Activated CD4-positive, alpha-beta T cell treated with anti-CD3 and anti-CD28 coated beads, Interleukin-2, amount 50 U/mL, for 48 hours (primary cell): ENCODE results near the gene RTN4R.
"Not testable (repeated sequence)": the region's sequence is repeated elsewhere in the genome, so short reads cannot be mapped to it uniquely, and the experiment has no call there.

Experiments used
- DNase-seq, 2 experiments: peaks; one replicate each; pipeline ENCODE4 v3.0.0-alpha.2; 2020

The RTN4R gene

DNA sequence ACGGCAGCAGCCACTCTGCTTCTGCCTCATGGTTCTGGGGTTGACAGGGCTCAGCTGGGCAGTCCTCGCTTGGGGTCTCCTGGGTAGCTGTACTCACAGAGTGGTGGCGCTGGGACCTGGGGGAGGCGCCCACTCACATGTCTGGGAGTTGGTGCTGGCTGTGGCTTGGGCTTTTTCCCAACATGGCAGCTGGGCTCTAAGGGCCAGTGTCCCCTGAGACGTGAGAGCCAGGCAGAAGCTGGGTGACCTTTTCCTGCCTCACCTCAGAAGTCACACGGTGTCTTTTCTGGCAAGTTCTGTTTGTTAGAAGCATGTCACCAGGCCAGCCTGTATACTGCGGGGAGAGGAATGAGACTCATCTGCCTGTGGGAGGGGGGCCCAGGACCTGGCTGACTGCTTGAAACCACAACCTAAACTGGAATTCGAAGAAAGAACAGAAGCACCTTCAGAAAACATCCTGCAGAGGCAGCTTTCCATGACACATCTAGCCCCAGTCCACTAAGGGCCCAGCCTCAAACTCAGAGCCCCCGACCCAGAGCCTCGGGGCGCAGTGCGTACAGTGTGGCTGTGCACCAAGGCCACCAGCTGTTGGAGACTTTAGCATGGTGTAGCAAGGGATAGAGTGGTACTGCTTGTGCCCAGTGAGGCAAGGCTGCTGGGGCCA is 37.2 kb upstream of the RTN4R start:
- not testable (repeated sequence) for DNase-seq

- no peak for DNase-seq
Observed at GRCh38 chr22:20304646-20305045, 36.5 kb upstream of the RTN4R start.

- not testable (repeated sequence) for DNase-seq
Observed at GRCh38 chr22:20303229-20303534, 35.1 kb upstream of the RTN4R start.

- DNase-seq, result no peak
Observed at GRCh38 chr22:20302438-20303228, 34.5 kb upstream of the RTN4R start.

DNA sequence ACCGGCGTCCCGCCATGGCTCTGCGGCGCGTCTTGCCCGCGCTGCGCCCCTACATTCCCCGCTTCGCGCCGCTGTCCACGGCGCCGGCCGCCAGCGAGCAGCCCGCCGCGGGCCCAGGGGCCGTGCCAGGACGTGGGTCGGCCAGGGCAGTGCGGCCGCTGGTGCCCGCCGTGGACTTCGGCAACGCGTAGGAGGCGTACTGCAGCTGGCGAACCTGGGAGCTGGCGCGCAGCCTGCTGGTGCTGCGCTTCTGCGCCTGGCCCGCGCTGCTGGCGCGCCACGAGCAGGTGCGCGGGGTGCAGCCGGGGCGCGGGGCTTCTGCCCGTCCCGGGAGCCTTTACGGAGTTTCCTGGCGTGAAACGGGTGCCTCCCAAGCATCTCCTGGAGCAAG is 31.6 kb upstream of the RTN4R start:
- DNase-seq, result no peak

- peak; percentile 94 to 96 for DNase-seq
Observed at GRCh38 chr22:20298803-20299745, 31.0 kb upstream of the RTN4R start.

GRCh38 chr22:20298110-20298802 is 30.1 kb upstream of the RTN4R start:
- DNase-seq, result no peak

DNA sequence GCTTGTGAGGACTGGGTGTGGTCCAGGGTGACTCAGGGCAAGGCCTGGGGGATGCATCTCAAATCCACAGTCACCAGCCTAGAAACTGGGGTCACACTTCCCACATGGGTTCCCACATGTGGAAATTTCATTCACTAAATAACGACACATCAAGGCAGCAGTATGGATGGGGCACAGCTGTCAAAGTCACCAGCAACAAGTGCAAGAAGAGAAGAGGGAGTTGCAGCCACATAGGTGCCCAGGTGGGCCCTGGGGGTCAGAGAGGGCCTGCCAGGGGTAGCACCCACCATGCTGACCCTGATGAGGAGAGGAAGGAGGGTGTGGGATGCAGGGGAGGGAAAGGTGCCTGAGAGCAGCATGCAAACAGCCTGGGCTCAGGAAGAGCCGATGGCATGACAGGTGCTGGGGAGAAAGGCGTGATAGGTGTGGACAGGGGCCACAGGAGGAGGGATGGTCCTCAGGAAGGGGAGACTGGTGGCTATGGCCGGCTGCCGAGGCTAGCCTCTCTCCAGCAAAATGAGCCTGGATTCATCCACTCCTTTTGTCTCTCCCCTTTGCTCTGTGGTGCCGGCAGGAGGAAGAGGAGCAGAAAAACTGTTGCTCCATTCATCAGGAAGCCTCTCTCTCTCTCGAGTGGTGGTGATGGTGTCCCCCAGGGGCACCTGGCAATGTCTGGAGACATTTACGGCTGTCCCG is 29.4 kb upstream of the RTN4R start:
- DNase-seq, result no peak

DNA sequence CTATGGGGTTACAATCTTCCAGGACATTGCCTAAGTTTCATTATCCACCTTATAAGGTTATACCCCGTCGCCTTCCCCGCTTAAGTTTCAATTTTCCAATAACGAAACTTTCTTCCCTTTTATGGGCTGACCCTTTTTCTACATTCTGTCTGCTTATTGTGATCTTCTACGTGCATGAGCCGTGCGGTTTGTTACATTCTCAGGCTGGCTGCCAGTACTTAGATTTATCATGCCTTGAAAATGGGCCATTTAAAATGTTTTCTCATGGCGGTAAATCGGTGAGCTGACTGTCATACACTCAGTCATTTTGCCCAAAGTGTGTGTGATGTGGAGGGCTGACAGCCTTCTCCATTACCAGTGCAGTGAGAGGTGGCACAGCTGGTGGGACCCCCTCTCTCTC is 28.5 kb upstream of the RTN4R start:
- no peak for DNase-seq

DNA sequence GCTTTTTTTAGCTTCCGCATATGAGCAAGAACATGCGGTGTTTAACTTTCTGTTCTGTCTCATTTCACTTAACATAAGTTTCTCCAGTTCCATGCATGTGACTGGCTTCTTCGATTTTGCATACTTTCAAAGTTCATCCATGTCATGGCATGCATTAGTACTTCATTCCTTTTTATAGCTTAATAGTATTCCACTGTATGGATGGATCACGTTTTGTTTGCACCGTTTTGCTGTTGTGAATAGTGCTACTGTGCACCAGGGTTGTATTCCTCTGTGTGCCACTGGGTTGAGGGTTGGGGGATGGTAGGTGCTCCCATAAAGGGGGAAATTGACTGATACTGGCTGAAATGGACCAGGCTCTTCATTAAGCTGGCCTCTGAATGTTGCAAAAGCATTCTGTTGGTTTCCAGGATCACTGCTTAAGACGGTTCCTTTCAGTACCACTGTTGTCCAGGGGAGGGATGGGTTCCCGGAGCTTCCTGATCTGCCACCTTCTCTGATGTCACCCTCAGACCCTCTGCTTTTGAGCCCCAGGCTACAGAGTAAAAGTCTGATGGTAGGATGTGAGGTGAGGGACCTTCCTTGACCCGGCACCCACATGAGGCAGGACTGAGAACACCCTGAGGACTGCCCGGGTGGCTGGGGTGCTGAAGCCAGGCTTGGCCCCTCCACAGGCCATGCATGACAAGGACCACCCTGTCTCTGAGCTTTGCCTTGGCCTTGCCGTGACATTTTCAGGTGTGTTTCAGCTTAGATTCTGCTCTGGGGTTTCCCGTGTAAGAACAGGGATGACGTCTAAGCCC is 27.3 kb upstream of the RTN4R start:
- DNase-seq, result no peak

- no peak for DNase-seq
Observed at GRCh38 chr22:20292673-20293232, 24.6 kb upstream of the RTN4R start.

- no peak for DNase-seq
Observed at GRCh38 chr22:20292108-20292507, 24.0 kb upstream of the RTN4R start.

DNA sequence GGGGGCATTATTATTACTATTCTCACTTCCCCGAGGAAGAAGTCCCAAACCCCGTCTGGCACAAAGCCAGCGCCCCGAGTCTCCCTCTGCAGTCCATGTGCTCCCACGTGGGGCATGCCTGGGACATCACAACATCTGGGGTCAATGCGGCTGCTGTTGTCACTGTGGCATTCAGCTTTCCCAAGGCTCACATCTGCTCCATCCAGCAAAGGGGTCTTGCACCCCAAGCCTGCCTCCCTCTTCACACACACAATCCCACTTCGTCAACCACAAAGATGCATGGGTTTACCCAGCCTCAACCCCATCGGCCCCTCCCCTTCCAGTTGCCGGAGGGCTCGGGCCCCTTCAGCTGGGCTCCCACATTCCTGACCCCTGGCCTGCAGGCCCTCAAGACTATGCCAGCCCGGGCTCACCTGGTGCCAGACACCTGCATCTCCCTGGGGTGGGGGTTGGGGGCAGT is 23.5 kb upstream of the RTN4R start:
- no peak for DNase-seq

DNA sequence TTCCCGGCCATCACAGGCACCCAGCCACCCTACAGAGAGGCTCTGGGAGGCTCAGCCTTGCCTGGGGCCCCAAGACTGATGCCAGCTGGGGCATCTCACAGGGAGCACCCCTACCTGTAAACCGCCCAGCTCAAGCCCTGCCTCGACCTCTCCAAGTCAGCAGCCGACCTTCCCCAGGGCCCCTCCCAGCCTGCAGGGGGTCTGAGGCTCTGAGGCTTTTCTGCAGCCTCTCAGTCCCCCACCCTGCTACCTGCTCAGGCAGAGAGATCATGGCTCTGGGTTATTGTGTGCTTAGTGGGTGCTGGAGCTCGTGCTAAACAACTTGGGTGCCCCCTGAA is 23.1 kb upstream of the RTN4R start:
- DNase-seq, result no peak

DNA sequence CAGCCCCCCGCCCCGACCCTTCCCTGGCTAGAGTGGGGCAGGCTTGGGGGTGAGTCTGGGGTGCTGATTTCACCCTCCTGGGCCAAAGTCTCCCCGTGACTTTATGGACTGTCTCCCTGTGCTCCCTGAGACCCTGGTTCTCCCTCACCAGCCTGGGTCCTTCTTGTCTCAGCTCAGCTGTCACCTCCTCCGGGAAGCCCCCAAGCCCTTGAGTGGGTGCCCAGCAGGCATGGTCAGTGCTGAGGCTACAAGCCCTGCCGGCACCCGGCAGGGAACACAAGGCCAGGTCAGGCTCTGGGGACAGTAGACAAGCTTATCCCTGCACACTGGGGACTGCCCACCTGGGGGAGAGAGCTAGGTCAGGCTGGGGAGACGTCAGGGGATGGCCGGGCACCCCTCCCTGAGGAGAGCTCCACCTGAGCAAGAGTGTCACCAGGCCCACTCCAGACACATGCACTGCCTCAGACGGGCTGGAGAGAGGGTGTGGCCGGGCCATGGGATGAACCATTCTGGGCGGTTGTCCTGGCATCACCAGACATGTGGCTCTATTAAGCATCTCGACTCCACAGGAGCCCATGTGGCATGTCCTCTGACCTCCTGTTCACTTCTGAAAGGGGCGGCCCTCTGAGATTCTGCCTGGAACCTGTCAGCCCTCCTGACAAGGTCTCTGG is 22.6 kb upstream of the RTN4R start:
- no peak for DNase-seq

DNA sequence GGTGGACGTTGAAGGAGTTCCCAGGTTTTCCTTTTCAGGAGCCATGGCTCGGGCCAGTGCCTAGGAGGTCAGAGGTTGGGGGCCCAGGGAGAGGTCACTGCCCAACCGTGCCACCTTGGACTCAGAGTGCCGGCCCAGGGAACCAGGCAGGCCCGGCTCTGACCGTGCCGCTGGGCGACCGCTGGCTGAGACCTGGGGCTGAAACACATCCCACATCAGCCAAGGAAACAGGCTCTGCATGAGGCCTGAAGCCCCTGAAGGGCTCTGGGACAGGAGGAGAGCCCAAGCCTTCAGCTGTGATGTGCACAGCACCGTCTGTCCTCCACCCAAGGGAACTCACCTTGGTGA is 21.9 kb upstream of the RTN4R start:
- DNase-seq, result no peak

DNA sequence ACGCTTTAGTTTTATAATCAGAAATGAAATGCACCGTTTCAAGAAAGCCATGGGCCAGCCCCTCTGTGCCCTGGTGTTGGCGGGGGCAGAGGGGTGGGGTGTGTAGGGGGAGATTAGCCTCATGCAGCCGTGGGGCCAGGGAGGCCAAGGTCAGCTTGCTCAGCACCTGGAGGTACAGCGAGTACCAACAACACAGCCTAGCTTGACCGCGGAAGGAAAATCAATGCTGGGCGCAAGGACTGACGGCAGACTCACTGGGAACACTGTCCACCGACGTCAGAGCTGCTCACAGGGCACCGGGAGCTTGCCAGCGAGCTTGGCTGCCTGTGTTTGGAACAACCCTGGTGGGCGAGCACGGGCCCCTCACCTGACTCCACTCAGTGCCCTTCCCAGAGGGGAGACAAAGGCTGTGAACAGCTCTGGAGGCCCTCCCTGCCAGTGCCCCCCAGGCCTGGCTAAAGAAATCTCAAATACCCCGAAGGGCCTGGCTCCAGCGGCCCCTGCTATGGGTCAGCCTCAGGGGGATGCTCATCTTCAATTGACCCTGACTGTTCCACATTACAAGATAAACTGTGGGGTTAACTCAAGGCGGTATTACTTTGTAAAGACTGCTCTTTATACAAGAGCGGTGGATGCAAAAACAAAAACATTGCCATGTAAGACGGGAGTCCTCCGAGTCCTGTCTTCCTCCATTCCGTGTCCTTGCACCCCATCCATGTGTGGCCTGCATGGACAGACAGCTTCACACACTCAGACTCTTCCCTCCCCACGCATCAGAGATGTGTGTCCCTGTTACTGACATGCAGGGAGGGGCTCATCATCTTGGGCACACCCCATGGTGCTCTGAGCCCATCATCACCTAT is 21.3 kb upstream of the RTN4R start:
- not testable (repeated sequence) for DNase-seq

DNA sequence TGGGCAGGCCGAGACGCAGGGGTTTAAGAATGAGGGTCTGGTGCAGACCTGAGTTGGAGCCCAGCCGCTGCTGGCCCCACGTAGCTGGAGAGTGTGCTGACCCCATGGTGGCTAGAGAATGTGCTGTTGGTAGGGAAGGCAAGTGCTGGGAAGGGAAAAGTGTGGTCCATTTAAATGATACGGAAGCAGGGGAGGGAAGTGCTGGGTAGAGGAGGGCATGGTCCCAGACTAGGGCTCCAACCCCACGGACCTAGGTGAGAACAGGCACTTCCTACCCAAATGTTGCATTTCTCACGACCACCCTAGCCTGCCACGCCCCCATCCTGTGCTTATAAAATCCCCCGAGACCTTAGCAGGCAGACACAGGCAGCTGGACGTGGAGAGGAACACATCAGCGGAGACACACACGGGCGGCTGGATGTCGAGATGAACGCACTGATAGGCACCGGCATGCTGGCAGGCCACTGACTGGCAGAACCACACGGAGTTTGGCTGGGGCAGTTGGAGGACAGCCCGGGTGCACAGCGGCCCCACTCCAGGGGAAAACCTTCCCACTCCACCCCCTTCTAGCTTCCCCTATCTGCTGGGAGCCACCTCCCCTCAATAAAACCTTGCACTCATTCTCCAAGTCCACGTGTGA is 18.8 kb upstream of the RTN4R start:
- DNase-seq, result not testable (repeated sequence)

- not testable (repeated sequence) for DNase-seq
Observed at GRCh38 chr22:20286312-20286660, 18.2 kb upstream of the RTN4R start.
